GM20000 (cell line): ENCODE measurements around the gene CADM2.
A peak's percentile ranks its signal among the peaks of the same experiment; 100 is the strongest.

Source experiments
- DNase-seq: peaks from one replicate; pipeline ENCODE4 v3.0.0; 2012; ENCODE audit warnings: low spot score
- TF ChIP-seq, protein P1 (sequence below): IDR thresholded peaks from 2 replicates; pipeline ENCODE4 v1.5.1; 2012; ENCODE audit warnings: mild to moderate bottlenecking, control low read depth; ENCODE audit errors: extremely low read depth, missing control alignments

Gene CADM2

DNA sequence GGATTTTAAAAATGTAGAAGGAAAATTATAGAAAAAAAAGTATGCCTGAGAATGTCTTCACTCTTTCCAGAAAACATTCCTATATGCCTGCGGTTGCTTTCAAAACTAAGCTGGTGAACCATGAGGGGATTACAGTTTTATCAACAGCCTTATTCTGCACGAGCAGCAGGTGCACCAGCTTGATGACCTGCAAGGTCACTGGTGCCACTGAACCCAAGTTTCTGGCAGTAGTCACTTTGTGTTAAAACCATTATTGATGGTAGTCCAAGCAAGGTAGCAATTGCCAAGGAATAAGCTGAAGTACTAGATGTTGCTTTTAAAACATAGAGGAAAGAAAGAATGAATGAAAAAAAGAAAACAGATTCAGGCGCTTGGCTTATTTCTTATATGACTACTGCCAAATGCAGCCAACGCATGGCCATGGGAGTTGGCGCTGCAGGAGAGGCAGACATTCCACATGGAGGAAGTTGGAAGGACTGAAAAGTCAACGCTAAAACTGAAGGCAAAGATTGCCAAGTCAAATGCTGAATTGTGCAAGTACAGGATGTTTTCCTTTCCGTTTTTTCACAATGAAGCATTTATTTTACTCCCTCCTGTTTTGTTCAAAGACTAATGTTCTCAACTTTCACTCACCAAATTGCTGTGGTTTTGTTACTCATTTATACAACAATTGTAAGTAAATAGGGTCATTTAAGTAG lies 601.4 kb downstream of the CADM2 start:
- DNase-seq = no peak
- TF ChIP-seq, protein P1, sequence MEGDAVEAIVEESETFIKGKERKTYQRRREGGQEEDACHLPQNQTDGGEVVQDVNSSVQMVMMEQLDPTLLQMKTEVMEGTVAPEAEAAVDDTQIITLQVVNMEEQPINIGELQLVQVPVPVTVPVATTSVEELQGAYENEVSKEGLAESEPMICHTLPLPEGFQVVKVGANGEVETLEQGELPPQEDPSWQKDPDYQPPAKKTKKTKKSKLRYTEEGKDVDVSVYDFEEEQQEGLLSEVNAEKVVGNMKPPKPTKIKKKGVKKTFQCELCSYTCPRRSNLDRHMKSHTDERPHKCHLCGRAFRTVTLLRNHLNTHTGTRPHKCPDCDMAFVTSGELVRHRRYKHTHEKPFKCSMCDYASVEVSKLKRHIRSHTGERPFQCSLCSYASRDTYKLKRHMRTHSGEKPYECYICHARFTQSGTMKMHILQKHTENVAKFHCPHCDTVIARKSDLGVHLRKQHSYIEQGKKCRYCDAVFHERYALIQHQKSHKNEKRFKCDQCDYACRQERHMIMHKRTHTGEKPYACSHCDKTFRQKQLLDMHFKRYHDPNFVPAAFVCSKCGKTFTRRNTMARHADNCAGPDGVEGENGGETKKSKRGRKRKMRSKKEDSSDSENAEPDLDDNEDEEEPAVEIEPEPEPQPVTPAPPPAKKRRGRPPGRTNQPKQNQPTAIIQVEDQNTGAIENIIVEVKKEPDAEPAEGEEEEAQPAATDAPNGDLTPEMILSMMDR = no peak

DNA sequence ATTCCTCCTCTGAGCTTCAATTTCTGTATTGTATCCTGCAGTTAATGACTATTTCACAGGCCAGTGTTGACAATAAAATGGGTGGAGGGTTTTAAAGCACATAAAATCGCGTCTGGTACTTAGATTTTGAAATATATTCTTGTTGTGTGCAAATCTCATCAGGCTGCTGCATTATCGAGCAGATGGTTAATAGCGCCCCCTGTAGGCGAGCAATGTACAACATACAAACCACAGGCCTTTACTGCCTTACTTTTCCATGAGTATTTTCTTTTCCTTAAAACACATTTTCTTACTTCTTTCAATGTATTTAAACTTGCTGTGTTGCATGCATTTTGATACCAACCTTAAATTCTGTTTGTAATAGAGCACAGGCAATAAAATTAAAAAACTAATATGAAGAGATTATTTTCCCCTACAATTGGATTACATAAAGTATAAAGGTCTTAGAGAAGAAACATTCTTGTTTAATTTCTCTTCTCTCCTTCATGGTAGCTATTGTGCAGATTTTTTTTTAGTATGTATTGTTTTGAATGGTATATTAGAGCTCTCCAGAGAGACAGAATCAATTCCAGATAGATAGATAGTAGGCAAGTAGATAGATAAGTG lies 608.4 kb downstream of the CADM2 start:
- DNase-seq = peak; percentile 34
- TF ChIP-seq, protein P1 = peak; percentile 43

DNA sequence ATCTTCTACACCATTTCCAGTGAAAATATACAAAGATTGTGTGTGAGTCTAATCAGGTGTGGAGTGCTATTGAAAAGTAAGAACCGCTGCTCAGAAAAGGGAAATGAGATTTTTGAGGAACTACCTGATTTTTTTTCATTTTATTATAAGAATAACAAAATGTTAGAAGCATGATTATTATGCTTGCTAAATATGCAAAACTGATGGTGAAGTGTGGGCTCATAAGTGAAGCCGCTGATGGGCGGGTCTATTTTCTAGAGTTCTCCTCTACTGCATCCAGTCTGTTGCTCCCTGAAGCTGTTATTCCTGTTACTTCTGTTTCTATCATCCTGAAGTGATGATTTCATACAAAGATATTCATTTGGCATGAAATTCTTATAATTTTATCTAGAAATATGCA lies 612.0 kb downstream of the CADM2 start:
- TF ChIP-seq, protein P1 = no peak
- DNase-seq = no peak

DNA sequence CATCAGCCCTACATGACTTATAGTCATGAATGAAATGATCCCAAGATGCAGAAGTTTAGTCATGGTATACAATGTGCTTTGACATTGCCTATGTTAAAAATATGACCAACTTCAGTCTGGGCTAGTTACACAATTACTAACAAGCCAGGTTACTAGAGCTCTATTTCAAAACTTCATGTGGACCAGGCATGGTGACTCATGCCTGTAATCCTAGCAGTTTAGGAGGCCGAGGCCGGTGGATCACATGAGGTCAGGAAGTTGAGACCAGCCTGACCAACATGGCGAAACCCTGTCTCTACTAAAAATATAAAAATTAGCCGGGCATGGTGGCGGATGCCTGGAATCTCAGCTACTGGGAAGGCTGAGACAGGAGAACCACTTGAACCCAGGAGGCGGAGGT lies 613.0 kb downstream of the CADM2 start:
- TF ChIP-seq, protein P1 = no peak
- DNase-seq = no peak

DNA sequence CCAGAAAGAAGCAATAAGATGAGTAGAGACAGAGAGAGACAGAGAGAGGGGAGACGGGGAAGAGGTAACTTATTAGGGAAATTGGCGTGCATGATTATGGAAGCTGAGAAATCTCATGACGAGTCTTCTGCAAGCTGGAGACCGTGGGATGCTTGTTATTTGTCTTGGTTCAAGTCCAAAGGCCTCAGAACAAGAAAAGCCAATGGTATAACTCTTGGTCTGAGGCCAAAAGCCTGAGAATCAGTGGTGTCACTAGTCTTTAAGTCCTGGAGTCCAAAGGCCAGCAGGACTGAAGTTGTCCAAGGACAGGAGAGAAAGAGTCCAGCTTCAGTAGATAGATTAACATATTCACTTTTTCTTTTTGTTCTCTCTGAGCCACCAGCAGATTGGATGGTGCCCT lies 613.6 kb downstream of the CADM2 start:
- no peak for DNase-seq
- TF ChIP-seq, protein P1 = no peak

DNA sequence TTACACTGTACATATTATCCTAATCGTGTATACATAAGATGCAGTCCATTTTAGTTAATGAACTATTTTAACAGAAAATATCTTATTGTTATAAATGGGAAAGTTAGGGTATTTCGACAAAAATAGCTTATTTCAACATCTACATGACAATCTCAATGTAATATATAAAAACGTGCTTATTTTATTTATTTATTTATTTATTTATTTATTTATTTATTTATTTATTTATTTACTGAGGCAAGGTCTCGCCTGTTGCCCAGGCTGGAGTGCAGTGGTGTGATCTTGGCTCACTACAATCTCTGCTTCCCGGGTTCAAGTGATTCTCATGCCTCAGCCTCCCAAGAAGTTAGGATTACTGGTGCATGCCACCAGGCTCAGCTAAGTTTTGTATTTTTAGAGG lies 614.2 kb downstream of the CADM2 start:
- DNase-seq = no peak
- TF ChIP-seq, protein P1 = no peak

DNA sequence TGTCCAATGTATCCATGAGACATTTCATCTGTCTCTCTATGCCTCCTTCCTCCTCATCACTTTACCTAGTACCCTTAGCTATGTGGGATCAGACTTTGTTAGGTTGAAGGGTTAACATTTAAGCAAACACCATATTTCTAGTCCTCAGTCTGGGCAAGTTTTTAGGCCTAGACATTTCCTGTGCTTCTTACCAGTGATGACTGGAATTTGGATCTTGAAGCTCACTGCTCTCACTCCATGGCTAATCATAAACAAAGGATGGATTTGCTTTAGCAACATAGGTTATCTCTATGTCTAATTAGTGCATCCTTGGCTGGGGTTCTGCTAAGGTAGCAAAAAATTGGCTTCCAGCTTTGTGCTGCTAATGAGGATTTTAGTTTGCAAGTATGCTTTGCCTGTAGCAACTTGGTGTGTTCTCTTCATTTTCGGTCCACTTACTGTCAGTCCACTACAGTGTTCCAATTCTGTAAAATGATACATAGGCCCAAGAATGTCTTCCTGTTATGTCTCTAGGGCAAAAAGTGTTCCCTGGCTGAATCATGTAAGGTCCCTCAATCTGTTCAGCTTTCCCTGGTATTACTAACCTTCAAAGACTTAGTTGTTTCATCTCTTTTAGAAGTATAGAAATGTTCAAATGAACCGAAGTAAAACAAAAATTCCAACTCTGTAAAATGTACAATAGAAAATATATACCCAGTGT lies 615.4 kb downstream of the CADM2 start:
- no peak for DNase-seq
- TF ChIP-seq, protein P1 = no peak
